ENCODE results near the gene HTRA1. TPM values are rescaled to one million over a fixed set of nuclear protein-coding genes. Genes with fewer than 3 reads are reported as not detected.

The HTRA1 gene
- total and polyA plus RNA-seq, 9 of the 15 experiments (the other 6 are each of a cell fraction or from before 2014, with no cell fraction given), result 0.06 to 0.16 (median 0.13) TPM; not detected in 5

GRCh38 chr10:122445469-122445868, 15.9 kb upstream of the HTRA1 start:
- Histone ChIP-seq H3K27me3 (ENCODE audit: control insufficient read depth in 2 of 2, insufficient read depth in 2 of 2, low read length in 2 of 2) (no peaks in the 10 kb centered on the region), H3K36me3 (ENCODE audit: control insufficient read depth, insufficient read depth, low read length) (no peaks in the 10 kb centered on the region), H3K4me2 (ENCODE audit: insufficient read depth, low read length) (no peak overlapping the region), H3K4me1 (replicated peaks in 1 of 2; ENCODE audit: control insufficient read depth in 2 of 2, insufficient read depth in 2 of 2, low read length in 2 of 2) (no peaks in the 10 kb centered on the region), H3K27ac (ENCODE audit: extremely low read depth, low read depth, low read length) (no peak overlapping the region), H3K79me2 (ENCODE audit: control insufficient read depth, insufficient read depth, low read length) (no peaks in the 10 kb centered on the region), H4K20me1 (replicated peaks; ENCODE audit: control insufficient read depth, insufficient read depth, low read length) (no peaks in the 10 kb centered on the region), H3K4me3 (no peak overlapping the region), H2AFZ (ENCODE audit: low read depth, low read length) (no peak overlapping the region), H3K9me3 (replicated peaks; ENCODE audit: control insufficient read depth, insufficient read depth, low read depth, low read length) (no peaks in the 10 kb centered on the region), H3K9ac (ENCODE audit: insufficient read depth in 1 of 2, low read depth in 2 of 2, low read length in 2 of 2) (no peak overlapping the region), H3K9me1 (ENCODE audit: control insufficient read depth, insufficient read depth, low read length) (no peaks in the 10 kb centered on the region)
- WGBS (ENCODE audit: insufficient coverage, low coverage, missing lambda C conversion rate), result no CpG with 5 or more reads among the region's 1 CpG
- POLR2A ChIA-PET, result no interaction called here
- intact Hi-C loops (cut with micrococcal nuclease) (no loop called here), in situ Hi-C loops (cut with MboI) (loop anchor here (25.0 kb wide), 1 partner anchor 308 kb away; no protein-coding TSS in a partner anchor)
- DNase-seq (ENCODE audit: extremely low read depth in 1 of 4, low spot score in 3 of 4) (no peak), FAIRE-seq (no peak), ATAC-seq (no peak)
- no peak for TF ChIP-seq MYBL2 (IDR thresholded peaks at IDR 0.05; ENCODE audit: low read depth)
- no peak for TF ChIP-seq MYBL2 (CRISPR knock-in tag; IDR thresholded peaks at IDR 0.05; ENCODE audit: borderline replicate concordance)
- no peak for TF ChIP-seq WHSC1 (IDR thresholded peaks at IDR 0.05; ENCODE audit: low read length)
- TF ChIP-seq ZNF436 (CRISPR knock-in tag; IDR thresholded peaks at IDR 0.05), result no peak
- TF ChIP-seq DPF2 (IDR thresholded peaks at IDR 0.05), result no peak
- BruUV-seq (replicated peaks), result no TSS peak
- CTCF ChIA-PET (ENCODE audit: low intra/inter-chr PET ratio), result no interaction called here

GRCh38 chr10:122445904-122446303, 15.4 kb upstream of the HTRA1 start:
- no peaks in the 10 kb centered on the region for H3K79me2 ChIP-seq (ENCODE audit: control insufficient read depth, insufficient read depth, low read length)
- in situ Hi-C loops (cut with MboI), result loop anchor here (25.0 kb wide), 1 partner anchor 309 kb away; no protein-coding TSS in a partner anchor
- POLR2A ChIA-PET, result no interaction called here
- no peak overlapping the region for H2AFZ ChIP-seq (ENCODE audit: low read depth, low read length)
- no peak overlapping the region for H3K4me3 ChIP-seq
- BruUV-seq (replicated peaks), result no TSS peak
- CTCF ChIA-PET (ENCODE audit: low intra/inter-chr PET ratio), result no interaction called here
- H3K9ac ChIP-seq (ENCODE audit: insufficient read depth in 1 of 2, low read depth in 2 of 2, low read length in 2 of 2), result no peak overlapping the region
- H3K27me3 ChIP-seq (ENCODE audit: control insufficient read depth in 2 of 2, insufficient read depth in 2 of 2, low read length in 2 of 2), result no peaks in the 10 kb centered on the region
- DNase-seq (ENCODE audit: extremely low read depth in 1 of 4, low spot score in 3 of 4), result no peak
- no peak for FAIRE-seq
- no peaks in the 10 kb centered on the region for H3K36me3 ChIP-seq (ENCODE audit: control insufficient read depth, insufficient read depth, low read length)
- H3K4me2 ChIP-seq (ENCODE audit: insufficient read depth, low read length), result no peak overlapping the region
- no peak overlapping the region for H3K27ac ChIP-seq (ENCODE audit: extremely low read depth, low read depth, low read length)
- no peaks in the 10 kb centered on the region for H3K4me1 ChIP-seq (replicated peaks in 1 of 2; ENCODE audit: control insufficient read depth in 2 of 2, insufficient read depth in 2 of 2, low read length in 2 of 2)
- no peaks in the 10 kb centered on the region for H4K20me1 ChIP-seq (replicated peaks; ENCODE audit: control insufficient read depth, insufficient read depth, low read length)
- no peaks in the 10 kb centered on the region for H3K9me1 ChIP-seq (ENCODE audit: control insufficient read depth, insufficient read depth, low read length)
- no peak for ATAC-seq
- intact Hi-C loops (cut with micrococcal nuclease), result no loop called here
- no peaks in the 10 kb centered on the region for H3K9me3 ChIP-seq (replicated peaks; ENCODE audit: control insufficient read depth, insufficient read depth, low read depth, low read length)
- TF ChIP-seq RUNX1 (IDR thresholded peaks at IDR 0.05; ENCODE audit: low read depth) (no peak), PHF21A (IDR thresholded peaks at IDR 0.05; ENCODE audit: borderline replicate concordance, low read depth) (no peak), RFX7 (CRISPR knock-in tag; IDR thresholded peaks at IDR 0.05) (no peak), MLX (CRISPR knock-in tag; conservative IDR thresholded peaks at IDR 0.05) (no peak)
- TF ChIP-seq, protein P1, sequence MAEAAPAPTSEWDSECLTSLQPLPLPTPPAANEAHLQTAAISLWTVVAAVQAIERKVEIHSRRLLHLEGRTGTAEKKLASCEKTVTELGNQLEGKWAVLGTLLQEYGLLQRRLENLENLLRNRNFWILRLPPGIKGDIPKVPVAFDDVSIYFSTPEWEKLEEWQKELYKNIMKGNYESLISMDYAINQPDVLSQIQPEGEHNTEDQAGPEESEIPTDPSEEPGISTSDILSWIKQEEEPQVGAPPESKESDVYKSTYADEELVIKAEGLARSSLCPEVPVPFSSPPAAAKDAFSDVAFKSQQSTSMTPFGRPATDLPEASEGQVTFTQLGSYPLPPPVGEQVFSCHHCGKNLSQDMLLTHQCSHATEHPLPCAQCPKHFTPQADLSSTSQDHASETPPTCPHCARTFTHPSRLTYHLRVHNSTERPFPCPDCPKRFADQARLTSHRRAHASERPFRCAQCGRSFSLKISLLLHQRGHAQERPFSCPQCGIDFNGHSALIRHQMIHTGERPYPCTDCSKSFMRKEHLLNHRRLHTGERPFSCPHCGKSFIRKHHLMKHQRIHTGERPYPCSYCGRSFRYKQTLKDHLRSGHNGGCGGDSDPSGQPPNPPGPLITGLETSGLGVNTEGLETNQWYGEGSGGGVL (CRISPR knock-in tag; IDR thresholded peaks at IDR 0.05), result no peak

Measured in K562 (cell line).